HG03103 (cell line): Measurements from ENCODE around the gene ASCC1.
"Not testable (repeated sequence)": the region's sequence is repeated elsewhere in the genome, so short reads cannot be mapped to it uniquely, and the experiment has no call there.

Experiments
- ATAC-seq: cut with Tn5 transposase; IDR thresholded peaks from one replicate; pipeline ENCODE4 v1.9.1; 2021; ENCODE audit warnings: low read depth; ENCODE audit not compliant: unreplicated experiment

The ASCC1 gene

DNA sequence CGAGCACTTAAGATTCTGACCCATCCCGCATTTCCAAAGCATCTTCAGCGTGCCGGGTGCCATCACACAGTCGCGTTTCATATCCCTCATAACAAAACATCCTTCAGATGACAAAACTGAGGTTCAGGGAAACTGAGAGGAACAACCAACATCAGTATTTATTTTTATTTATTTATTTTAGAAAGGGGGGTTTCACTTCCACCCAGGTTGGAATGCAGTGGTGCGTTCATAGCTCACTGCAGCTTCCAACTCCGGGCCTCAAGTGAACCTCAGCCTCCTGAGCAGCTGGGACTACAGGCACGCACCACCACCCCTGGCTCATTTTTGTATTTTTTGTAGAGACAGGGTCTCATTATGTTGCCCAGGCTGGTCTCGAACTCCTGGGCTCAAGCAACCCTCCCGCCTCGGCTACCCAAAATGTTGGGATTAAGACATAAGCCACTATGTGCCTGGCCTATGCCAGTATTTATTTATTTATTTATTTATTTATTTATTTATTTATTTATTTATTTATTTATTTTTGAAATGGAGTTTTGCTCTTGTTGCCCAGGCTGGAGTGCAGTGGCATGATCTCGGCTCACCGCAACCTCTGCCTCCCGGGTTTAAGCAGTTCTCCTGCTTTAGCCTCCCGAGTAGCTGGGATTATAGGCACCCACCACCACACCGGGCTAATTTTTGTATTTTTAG is 33.2 kb upstream of the ASCC1 start:
- not testable (repeated sequence) for ATAC-seq

- ATAC-seq = peak; percentile 76
These were observed 32.5 kb upstream of the ASCC1 start for GRCh38 chr10:72248468-72249151.

- ATAC-seq = no peak
These were observed 30.0 kb upstream of the ASCC1 start for GRCh38 chr10:72245949-72246525.

- no peak for ATAC-seq
These were observed 28.5 kb upstream of the ASCC1 start for GRCh38 chr10:72244573-72245038.

- ATAC-seq = no peak
These were observed 27.9 kb upstream of the ASCC1 start for GRCh38 chr10:72243822-72244437.

- no peak for ATAC-seq
These were observed 26.6 kb upstream of the ASCC1 start for GRCh38 chr10:72242675-72243074.

DNA sequence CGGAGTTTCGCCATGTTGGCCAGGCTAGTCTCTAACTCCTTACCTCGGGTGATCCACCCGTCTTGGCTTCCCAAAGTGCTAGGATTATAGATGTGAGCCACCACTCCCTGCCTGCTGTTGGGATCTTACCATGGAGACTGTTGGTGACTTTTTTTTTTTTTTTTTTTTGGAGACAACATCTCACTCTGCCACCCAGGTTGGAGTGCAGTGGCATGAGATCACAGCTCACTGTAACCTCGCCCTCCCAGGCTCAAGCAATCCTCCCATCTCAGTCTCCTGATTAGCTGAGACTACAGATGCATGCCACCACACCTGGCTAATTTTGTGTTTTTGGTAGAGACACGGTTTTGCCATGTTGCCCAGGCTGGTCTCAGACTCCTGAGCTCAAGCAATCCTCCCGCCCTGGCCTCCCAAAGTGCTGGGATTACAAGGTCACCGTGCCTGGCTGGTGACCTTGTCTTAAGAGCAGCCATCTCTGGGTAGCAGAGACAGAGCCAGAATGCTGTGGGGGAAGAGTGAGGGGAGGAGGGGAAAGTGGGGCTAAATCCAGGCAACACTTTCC is 25.7 kb upstream of the ASCC1 start:
- ATAC-seq = no peak

DNA sequence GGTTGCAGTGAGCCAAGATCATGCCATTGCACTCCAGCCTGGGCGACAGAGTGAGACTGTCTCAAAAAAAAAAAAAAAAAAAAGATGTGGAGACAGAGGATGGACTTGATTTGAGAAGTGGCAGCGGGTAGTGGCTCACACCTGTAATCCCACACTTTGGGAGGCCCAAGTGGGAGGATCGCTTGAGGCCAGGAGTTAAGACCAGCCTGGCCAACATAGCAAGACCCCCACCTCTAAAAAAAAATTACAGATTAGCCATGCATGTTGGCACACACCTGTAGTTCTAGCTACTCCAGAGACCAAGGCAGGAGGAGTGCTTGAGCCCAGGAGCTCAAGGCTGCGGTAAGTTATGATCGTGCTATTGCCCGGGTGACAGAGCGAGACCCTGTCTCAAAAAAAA is 24.3 kb upstream of the ASCC1 start:
- no peak for ATAC-seq

- ATAC-seq = no peak
These were observed 23.3 kb upstream of the ASCC1 start for GRCh38 chr10:72239409-72239808.

DNA sequence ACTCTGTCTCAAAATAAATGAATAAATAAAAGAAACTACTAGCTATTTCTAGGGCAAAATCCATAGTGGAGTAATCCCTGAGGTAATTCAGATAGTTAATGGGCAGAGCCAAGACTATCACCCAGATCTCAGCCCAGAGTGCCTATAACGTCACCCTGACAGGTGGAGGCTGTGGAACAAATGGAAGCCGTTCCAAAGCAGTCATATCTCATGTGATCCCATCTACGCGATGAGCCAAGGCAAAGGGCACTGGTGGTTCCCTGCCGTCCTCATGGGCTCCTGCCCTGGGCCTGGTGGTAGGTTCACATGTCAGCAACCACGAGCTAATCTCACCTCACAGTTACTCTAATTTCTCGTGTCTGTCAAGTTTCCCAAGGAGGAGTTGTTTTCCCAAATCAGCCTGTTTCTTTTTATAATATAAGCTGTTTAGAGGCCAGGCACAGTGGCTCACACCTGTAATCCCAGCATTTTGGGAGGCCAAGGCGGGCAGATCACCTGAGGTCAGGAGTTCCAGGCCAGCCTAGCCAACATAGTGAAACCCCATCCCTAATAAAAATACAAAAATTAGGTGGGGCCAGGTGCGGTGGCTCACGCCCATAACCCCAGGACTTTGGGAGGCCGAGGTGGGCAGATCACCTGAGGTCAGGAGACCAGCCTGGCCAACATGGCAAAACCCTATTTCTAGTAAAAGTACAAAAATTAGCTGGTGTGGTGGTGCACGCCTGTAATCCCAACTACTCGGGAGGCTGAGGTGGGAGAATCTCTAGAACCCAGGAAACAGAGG is 22.5 kb upstream of the ASCC1 start:
- no peak for ATAC-seq

- ATAC-seq = no peak
These were observed 19.6 kb upstream of the ASCC1 start for GRCh38 chr10:72235544-72236279.

DNA sequence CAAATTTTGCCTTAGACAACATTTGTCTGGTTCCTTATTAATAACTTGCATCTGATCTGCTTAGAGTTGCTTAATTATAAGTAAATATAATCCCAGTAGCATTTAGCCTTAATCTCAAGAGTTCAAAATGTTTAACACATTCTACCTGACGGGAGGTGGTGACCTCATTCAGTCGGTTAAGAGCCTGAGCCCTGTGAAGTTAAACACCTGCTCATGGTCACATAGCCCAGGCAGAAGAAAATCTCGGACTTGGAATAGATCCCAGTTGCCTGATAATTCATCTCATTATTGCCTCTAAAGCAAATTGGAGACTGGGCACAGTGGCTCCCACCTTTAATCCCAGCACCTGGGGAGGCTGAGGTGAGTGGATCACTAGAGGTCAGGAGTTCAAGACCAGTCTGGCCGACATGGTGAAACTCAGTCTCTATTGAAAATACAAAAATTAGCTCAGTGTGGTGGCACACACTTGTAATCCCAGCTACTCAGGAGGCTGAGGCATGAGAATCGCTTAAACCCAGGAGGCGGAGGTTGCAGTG is 18.6 kb upstream of the ASCC1 start:
- no peak for ATAC-seq

GRCh38 chr10:72233621-72234020 is 17.5 kb upstream of the ASCC1 start:
- no peak for ATAC-seq

DNA sequence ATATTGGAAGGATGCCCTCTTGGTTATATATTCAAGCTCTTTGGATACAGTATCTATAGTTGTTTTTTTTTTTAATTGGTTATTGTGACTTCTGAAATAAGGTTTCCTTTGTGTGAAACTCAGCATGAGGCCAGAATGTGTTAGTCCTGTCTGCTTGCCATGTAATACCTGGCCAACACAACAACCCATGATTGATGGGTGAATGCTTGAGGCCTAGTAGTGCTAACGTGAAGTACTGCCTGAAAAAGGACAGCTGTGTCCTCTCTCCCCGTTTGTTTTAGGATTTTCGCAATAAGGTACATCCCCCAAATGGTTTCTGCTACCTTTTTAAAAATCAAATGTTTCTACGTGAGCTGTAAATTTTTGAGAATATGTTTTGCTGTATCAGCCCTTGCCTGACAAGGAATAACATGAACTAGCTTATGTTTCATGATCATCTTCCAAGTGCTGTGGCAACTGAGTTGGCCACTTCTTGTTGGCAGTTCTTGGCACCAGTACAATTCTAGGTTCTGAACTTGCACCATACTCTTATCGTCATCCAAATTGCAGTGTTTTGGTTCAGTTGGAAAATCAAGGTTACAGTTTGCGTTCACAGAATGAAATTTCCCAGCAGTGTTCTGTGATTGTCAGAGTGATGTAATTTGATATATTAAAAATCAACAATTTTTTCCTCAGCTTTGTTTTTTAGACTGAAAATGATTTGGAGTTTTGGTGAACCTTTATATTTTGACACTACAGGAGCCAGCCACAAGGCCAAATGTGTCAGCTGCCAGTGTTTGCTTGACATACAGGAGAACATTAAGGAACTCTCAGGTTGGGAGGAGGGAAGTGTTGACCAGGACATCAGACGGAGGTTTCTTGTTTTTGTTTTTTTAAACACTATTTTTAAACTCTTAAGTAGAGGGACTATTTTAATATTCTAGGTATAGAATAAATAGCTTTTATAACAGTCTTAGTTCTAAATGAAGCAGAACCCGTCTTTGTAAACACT is 13.5 kb upstream of the ASCC1 start:
- ATAC-seq = no peak

- no peak for ATAC-seq
These were observed 12.3 kb upstream of the ASCC1 start for GRCh38 chr10:72228318-72228751.

DNA sequence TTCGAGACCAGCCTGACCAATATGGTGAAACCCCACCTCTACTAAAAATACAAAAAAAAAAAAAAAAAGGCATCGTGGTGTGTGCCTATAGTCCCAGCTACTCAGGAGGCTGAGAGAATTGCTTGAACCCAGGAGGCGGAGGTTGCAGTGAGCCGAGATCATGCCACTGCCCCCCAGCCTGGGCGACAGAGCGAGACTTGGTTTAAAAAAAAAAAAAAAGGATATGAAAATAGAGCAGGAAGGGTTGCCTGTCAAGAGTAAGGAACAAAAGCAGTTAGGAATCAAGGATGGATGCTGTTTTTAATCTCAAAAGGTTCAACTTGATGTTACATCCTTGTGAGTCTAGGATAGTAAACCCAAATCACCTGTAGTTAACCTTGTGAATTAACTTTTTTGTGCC is 11.8 kb upstream of the ASCC1 start:
- ATAC-seq = no peak

- no peak for ATAC-seq
These were observed 10.4 kb upstream of the ASCC1 start for GRCh38 chr10:72226418-72227027.

- not testable (repeated sequence) for ATAC-seq
These were observed 8.1 kb upstream of the ASCC1 start for GRCh38 chr10:72224191-72224590.
